Measurements from ENCODE around the gene SPDYC. TPM values are rescaled to one million over a fixed set of nuclear protein-coding genes. Genes with fewer than 3 reads are reported as not detected.
A peak's percentile ranks its signal among the peaks of the same experiment; 100 is the strongest.

SPDYC gene
- total and polyA plus RNA-seq, 9 of the 15 experiments (the other 6 are each of a cell fraction or from before 2014, with no cell fraction given), result 4.4 to 18.8 (median 9.2) TPM

GRCh38 chr11:65169164-65169641, 830 bp upstream of the SPDYC start (continued):
- TF ChIP-seq ARID2 (IDR thresholded peaks at IDR 0.05) (no peak), GATAD2A (IDR thresholded peaks at IDR 0.05) (peak; percentile 21; the same call in 1 of the 2 replicates), IRF9 (tag; IDR thresholded peaks at IDR 0.05) (no peak), TAF15 (IDR thresholded peaks at IDR 0.05; ENCODE audit: low read depth, low read length) (no peak), TSC22D4 (tag; IDR thresholded peaks at IDR 0.05) (no peak), CTBP1 (IDR thresholded peaks at IDR 0.05; ENCODE audit: borderline replicate concordance) (peak; percentile 41; the same call in 1 of the 2 replicates), ZFX (CRISPR knock-in tag; IDR thresholded peaks at IDR 0.05) (no peak; the same call in 1 of the 2 replicates), POLR2AphosphoS5 (IDR thresholded peaks at IDR 0.05; ENCODE audit: control insufficient read depth, insufficient read depth, low read depth, low read length) (peak; percentile 70; the same call in 1 of the 2 replicates), MAZ (CRISPR knock-in tag; conservative IDR thresholded peaks at IDR 0.05 in 1 of 2, IDR thresholded peaks at IDR 0.05 in 1 of 2) (no peak; a peak in 2 of 4 replicates), ATF1 (CRISPR knock-in tag; IDR thresholded peaks at IDR 0.05) (no peak), ATF1 (tag; IDR thresholded peaks at IDR 0.05) (peak; percentile 33), ZBTB7A (IDR thresholded peaks at IDR 0.05; ENCODE audit: borderline replicate concordance, control insufficient read depth, low read depth, low read length) (no peak), KLF10 (CRISPR knock-in tag; IDR thresholded peaks at IDR 0.05) (no peak), SUPT5H (IDR thresholded peaks at IDR 0.05) (no peak), NONO (IDR thresholded peaks at IDR 0.05; ENCODE audit: low read depth in 2 of 2, low read length in 1 of 2) (no peak), KLF16 (IDR thresholded peaks at IDR 0.05) (peak; percentile 70), POLR2G (IDR thresholded peaks at IDR 0.05; ENCODE audit: low read depth, low read length) (no peak), ESRRB (CRISPR knock-in tag; IDR thresholded peaks at IDR 0.05; ENCODE audit: borderline replicate concordance) (no peak), SNIP1 (IDR thresholded peaks at IDR 0.05; ENCODE audit: low read depth) (no peak), TAL1 (IDR thresholded peaks at IDR 0.05) (peak; percentile 75), DNMT1 (IDR thresholded peaks at IDR 0.05) (no peak), REST (IDR thresholded peaks at IDR 0.05; ENCODE audit: borderline replicate concordance) (no peak), REST (CRISPR knock-in tag; IDR thresholded peaks at IDR 0.05; ENCODE audit: low read depth) (no peak)
